NCI-H1105 (cell line): Measurements from ENCODE around the gene GRAP2.

Source experiments
- DNase-seq: peaks from one replicate; lab custom pipeline; 2025; lab: John Stamatoyannopoulos, UW

Gene GRAP2

GRCh38 chr22:39994566-39995392, 93.9 kb downstream of the GRAP2 start, which contains the start of gene FAM83F:
FAM83F (plus strand) TSS chr22:39994954; CDS start chr22:39995043, 89 bp downstream.
- peak; percentile 19 for DNase-seq

- no peak for DNase-seq
These were observed 94.7 kb downstream of the GRAP2 start for GRCh38 chr22:39995393-39996252.

- DNase-seq: no peak
These were observed 95.8 kb downstream of the GRAP2 start for GRCh38 chr22:39996732-39997131.

- DNase-seq: no peak
These were observed 96.5 kb downstream of the GRAP2 start for GRCh38 chr22:39997421-39997820.

GRCh38 chr22:39997939-39998726, 97.2 kb downstream of the GRAP2 start:
- peak; percentile 82 for DNase-seq

- DNase-seq: no peak
These were observed 98.4 kb downstream of the GRAP2 start for GRCh38 chr22:39999144-39999757.

GRCh38 chr22:40000171-40000570, 99.3 kb downstream of the GRAP2 start:
- no peak for DNase-seq

GRCh38 chr22:40001106-40001505, 100.2 kb downstream of the GRAP2 start:
- DNase-seq: no peak

GRCh38 chr22:40001800-40002577, 101.1 kb downstream of the GRAP2 start:
- no peak for DNase-seq

- DNase-seq: no peak
These were observed 102.2 kb downstream of the GRAP2 start for GRCh38 chr22:40002935-40003715.

GRCh38 chr22:40004836-40005235, 104.0 kb downstream of the GRAP2 start:
- DNase-seq: no peak

- DNase-seq: no peak
These were observed 105.8 kb downstream of the GRAP2 start for GRCh38 chr22:40006641-40007040.

GRCh38 chr22:40007853-40008710, 107.2 kb downstream of the GRAP2 start:
- DNase-seq: no peak

GRCh38 chr22:40008726-40009291, 107.9 kb downstream of the GRAP2 start:
- no peak for DNase-seq

GRCh38 chr22:40009292-40009774, 108.4 kb downstream of the GRAP2 start:
- DNase-seq: no peak

- peak; percentile 47 for DNase-seq
These were observed 109.2 kb downstream of the GRAP2 start for GRCh38 chr22:40009951-40010671.

GRCh38 chr22:40010746-40011145, 109.9 kb downstream of the GRAP2 start:
- no peak for DNase-seq
